Measurements from ENCODE around the gene HEPHL1.

HEPHL1 gene

GRCh38 chr11:94129512-94130297, 108.6 kb downstream of the HEPHL1 start:
- in situ Hi-C loops (cut with HindIII; ENCODE audit: low pct_unique_long_range_greater_than_20kb, low sequenced_read_pairs) = no loop called here
- DNase-seq (ENCODE audit: low read depth in 1 of 2, low spot score in 1 of 2) = no peak
- no peak for TF ChIP-seq JUND (IDR thresholded peaks at IDR 0.05; ENCODE audit: low read depth)

- no peak for TF ChIP-seq JUND (IDR thresholded peaks at IDR 0.05; ENCODE audit: low read depth)
- in situ Hi-C loops (cut with HindIII; ENCODE audit: low pct_unique_long_range_greater_than_20kb, low sequenced_read_pairs) = no loop called here
- no peak for DNase-seq (ENCODE audit: low read depth in 1 of 2, low spot score in 1 of 2)
Measured at GRCh38 chr11:94130298-94131046, 109.3 kb downstream of the HEPHL1 start.

- in situ Hi-C loops (cut with HindIII; ENCODE audit: low pct_unique_long_range_greater_than_20kb, low sequenced_read_pairs) = no loop called here
- peak in 1 of 2 experiments; percentile 31 for DNase-seq (ENCODE audit: low read depth in 1 of 2, low spot score in 1 of 2)
- no peak for TF ChIP-seq JUND (IDR thresholded peaks at IDR 0.05; ENCODE audit: low read depth)
Measured at GRCh38 chr11:94131047-94131717, 110.0 kb downstream of the HEPHL1 start.

- TF ChIP-seq JUND (IDR thresholded peaks at IDR 0.05; ENCODE audit: low read depth) = no peak
- in situ Hi-C loops (cut with HindIII; ENCODE audit: low pct_unique_long_range_greater_than_20kb, low sequenced_read_pairs) = no loop called here
- DNase-seq (ENCODE audit: low read depth in 1 of 2, low spot score in 1 of 2) = no peak
Measured at GRCh38 chr11:94131718-94132115, 110.6 kb downstream of the HEPHL1 start.

GRCh38 chr11:94132152-94132558, 111.0 kb downstream of the HEPHL1 start:
- in situ Hi-C loops (cut with HindIII; ENCODE audit: low pct_unique_long_range_greater_than_20kb, low sequenced_read_pairs) = no loop called here
- no peak for DNase-seq (ENCODE audit: low read depth in 1 of 2, low spot score in 1 of 2)
- no peak for TF ChIP-seq JUND (IDR thresholded peaks at IDR 0.05; ENCODE audit: low read depth)

GRCh38 chr11:94132823-94133408, 111.8 kb downstream of the HEPHL1 start:
- DNase-seq (ENCODE audit: low read depth in 1 of 2, low spot score in 1 of 2) = no peak
- in situ Hi-C loops (cut with HindIII; ENCODE audit: low pct_unique_long_range_greater_than_20kb, low sequenced_read_pairs) = no loop called here
- TF ChIP-seq JUND (IDR thresholded peaks at IDR 0.05; ENCODE audit: low read depth) = no peak

- in situ Hi-C loops (cut with HindIII; ENCODE audit: low pct_unique_long_range_greater_than_20kb, low sequenced_read_pairs) = no loop called here
- DNase-seq (ENCODE audit: low read depth in 1 of 2, low spot score in 1 of 2) = no peak
- no peak for TF ChIP-seq JUND (IDR thresholded peaks at IDR 0.05; ENCODE audit: low read depth)
Measured at GRCh38 chr11:94133752-94134151, 112.6 kb downstream of the HEPHL1 start.

- no peak for DNase-seq (ENCODE audit: low read depth in 1 of 2, low spot score in 1 of 2)
- TF ChIP-seq JUND (IDR thresholded peaks at IDR 0.05; ENCODE audit: low read depth) = no peak
- in situ Hi-C loops (cut with HindIII; ENCODE audit: low pct_unique_long_range_greater_than_20kb, low sequenced_read_pairs) = no loop called here
Measured at GRCh38 chr11:94134651-94135512, 113.7 kb downstream of the HEPHL1 start.

GRCh38 chr11:94139416-94139815, 118.3 kb downstream of the HEPHL1 start:
- no peak for TF ChIP-seq JUND (IDR thresholded peaks at IDR 0.05; ENCODE audit: low read depth)
- no peak for DNase-seq (ENCODE audit: low read depth in 1 of 2, low spot score in 1 of 2)

GRCh38 chr11:94140154-94140655, 119.1 kb downstream of the HEPHL1 start:
- no peak for TF ChIP-seq JUND (IDR thresholded peaks at IDR 0.05; ENCODE audit: low read depth)

More at GRCh38 chr11:94139416-94139815, 118.3 kb downstream of the HEPHL1 start:
- in situ Hi-C loops (cut with HindIII; ENCODE audit: low pct_unique_long_range_greater_than_20kb, low sequenced_read_pairs) = no loop called here

GRCh38 chr11:94141511-94142307, 120.6 kb downstream of the HEPHL1 start:
- TF ChIP-seq JUND (IDR thresholded peaks at IDR 0.05; ENCODE audit: low read depth) = no peak
- in situ Hi-C loops (cut with HindIII; ENCODE audit: low pct_unique_long_range_greater_than_20kb, low sequenced_read_pairs) = no loop called here
- DNase-seq (ENCODE audit: low read depth in 1 of 2, low spot score in 1 of 2) = no peak

More at GRCh38 chr11:94140154-94140655, 119.1 kb downstream of the HEPHL1 start:
- in situ Hi-C loops (cut with HindIII; ENCODE audit: low pct_unique_long_range_greater_than_20kb, low sequenced_read_pairs) = no loop called here
- no peak for DNase-seq (ENCODE audit: low read depth in 1 of 2, low spot score in 1 of 2)
